Trophoblast cell (in vitro differentiated cells and primary cell): Measurements from ENCODE around the gene TBC1D19.

Source experiments
- DNase-seq, 2 donors: peaks; one replicate each; pipeline ENCODE4 v3.0.0-alpha.2; 2016
- H2AFZ ChIP-seq: 2 replicates; pipeline ENCODE4 v1.6.1; 2013; ENCODE audit warnings: low read length, moderate library complexity, mild to moderate bottlenecking; ENCODE audit not compliant: insufficient read depth, poor library complexity
- H2AK5ac ChIP-seq: 2 replicates; pipeline ENCODE4 v1.6.1; 2013; ENCODE audit warnings: mild to moderate bottlenecking, low read length
- H2BK120ac ChIP-seq: 2 replicates; pipeline ENCODE4 v1.6.1; 2013; ENCODE audit warnings: low read length, mild to moderate bottlenecking, moderate library complexity; ENCODE audit not compliant: insufficient read depth, poor library complexity
- H2BK12ac ChIP-seq: 2 replicates; pipeline ENCODE4 v1.6.1; 2013; ENCODE audit warnings: mild to moderate bottlenecking, low read length, moderate library complexity
- H2BK5ac ChIP-seq: 2 replicates; pipeline ENCODE4 v1.6.1; 2013; ENCODE audit warnings: low read length, low read depth, moderate library complexity, mild to moderate bottlenecking; ENCODE audit not compliant: poor library complexity
- H3K14ac ChIP-seq: 2 replicates; pipeline ENCODE4 v1.6.1; 2013; ENCODE audit warnings: mild to moderate bottlenecking, low read length
- H3K18ac ChIP-seq: 2 replicates; pipeline ENCODE4 v1.6.1; 2013; ENCODE audit warnings: mild to moderate bottlenecking, low read length
- H3K23ac ChIP-seq: 2 replicates; pipeline ENCODE4 v1.6.1; 2013; ENCODE audit warnings: low read length
- H3K27ac ChIP-seq: 2 replicates; pipeline ENCODE4 v1.5.1; 2013; ENCODE audit warnings: low read depth, mild to moderate bottlenecking, inconsistent platforms, low read length, moderate library complexity
- H3K27me3 ChIP-seq: 2 replicates; pipeline ENCODE4 v1.6.1; 2013; ENCODE audit warnings: inconsistent platforms, mild to moderate bottlenecking, low read length, moderate library complexity; ENCODE audit not compliant: insufficient read depth
- H3K36me3 ChIP-seq, 2 experiments: 1 replicate in 1 of 2; 2 replicates in 1 of 2; pipeline ENCODE4 v1.6.1; 2013; ENCODE audit warnings: low read length in 2 of 2, mild to moderate bottlenecking in 2 of 2, moderate library complexity in 1 of 2; ENCODE audit not compliant: insufficient read depth in 2 of 2, control insufficient read depth in 1 of 2
- H3K4ac ChIP-seq: 2 replicates; pipeline ENCODE4 v1.6.1; 2013; ENCODE audit warnings: low read depth, mild to moderate bottlenecking, low read length, moderate library complexity
- H3K4me1 ChIP-seq, 2 experiments: 1 replicate in 1 of 2; 2 replicates in 1 of 2; pipeline ENCODE4 v1.6.1; 2013; ENCODE audit warnings: low read length in 2 of 2, mild to moderate bottlenecking in 2 of 2, moderate library complexity in 1 of 2; ENCODE audit not compliant: insufficient read depth in 2 of 2, control insufficient read depth in 1 of 2
- H3K4me2 ChIP-seq: 2 replicates; pipeline ENCODE4 v1.6.1; 2013; ENCODE audit warnings: inconsistent platforms, mild to moderate bottlenecking, low read length, moderate library complexity
- H3K4me3 ChIP-seq: 2 replicates; pipeline ENCODE4 v1.5.1; 2013; ENCODE audit warnings: mild to moderate bottlenecking, low read depth, low read length, inconsistent platforms
- H3K79me1 ChIP-seq: one replicate; pipeline ENCODE4 v1.6.1; 2013; ENCODE audit warnings: low read length
- H3K79me2 ChIP-seq: 2 replicates; pipeline ENCODE4 v1.6.1; 2013; ENCODE audit warnings: low read length, mild to moderate bottlenecking; ENCODE audit not compliant: control insufficient read depth, insufficient read depth, poor library complexity
- H3K9ac ChIP-seq: 2 replicates; pipeline ENCODE4 v1.6.1; 2013; ENCODE audit warnings: mild to moderate bottlenecking, low read length
- H3K9me3 ChIP-seq: 2 replicates; pipeline ENCODE4 v1.6.1; 2013; ENCODE audit warnings: low read depth, mild to moderate bottlenecking, control low read depth, inconsistent platforms, low read length; ENCODE audit not compliant: insufficient read depth
- H4K12ac ChIP-seq: 2 replicates; pipeline ENCODE4 v1.6.1; 2013; ENCODE audit warnings: low read depth, mild to moderate bottlenecking, low read length, moderate library complexity
- H4K8ac ChIP-seq: 2 replicates; pipeline ENCODE4 v1.6.1; 2013; ENCODE audit warnings: low read depth, mild to moderate bottlenecking, low read length, moderate library complexity
- H4K91ac ChIP-seq: one replicate; pipeline ENCODE4 v1.6.1; 2013; ENCODE audit warnings: low read depth, mild to moderate bottlenecking, low read length, moderate library complexity
- WGBS: extraction: QIAGEN DNeasy Blood & Tissue Kit; methylation state at CpG from one replicate; pipeline ENCODE4 v1.1.7; 2013; ENCODE audit warnings: missing lambda C conversion rate; ENCODE audit not compliant: insufficient read length, insufficient coverage; ENCODE audit errors: extremely low coverage; 5-methylcytosine and 5-hydroxymethylcytosine counted together

TBC1D19 gene

GRCh38 chr4:26700110-26700509 is 116.2 kb downstream of the TBC1D19 start:
- no peak overlapping the region for H2AK5ac ChIP-seq
- H3K4me3 ChIP-seq = no peak overlapping the region
- no peak overlapping the region for H4K91ac ChIP-seq
- H3K18ac ChIP-seq = no peak overlapping the region
- H3K36me3 ChIP-seq = no peaks in the 10 kb centered on the region
- no peak overlapping the region for H4K8ac ChIP-seq
- no peak overlapping the region for H2BK12ac ChIP-seq
- no peak overlapping the region for H3K4ac ChIP-seq
- H3K4me2 ChIP-seq = no peak overlapping the region
- H2BK5ac ChIP-seq = no peak overlapping the region
- no peak overlapping the region for H3K9ac ChIP-seq
- H3K27ac ChIP-seq = no peak overlapping the region
- H3K79me2 ChIP-seq = no peaks in the 10 kb centered on the region
- no peaks in the 10 kb centered on the region for H3K9me3 ChIP-seq
- WGBS = no CpG with 5 or more reads among the region's 1 CpG
- no peaks in the 10 kb centered on the region for H3K27me3 ChIP-seq
- H3K4me1 ChIP-seq = no peaks in the 10 kb centered on the region
- no peak overlapping the region for H2BK120ac ChIP-seq
- no peaks in the 10 kb centered on the region for H3K79me1 ChIP-seq
- no peak overlapping the region for H2AFZ ChIP-seq
- no peak overlapping the region for H4K12ac ChIP-seq
- no peak overlapping the region for H3K23ac ChIP-seq
- no peak overlapping the region for H3K14ac ChIP-seq
- no peak for DNase-seq

- Histone ChIP-seq H2AK5ac (no peak overlapping the region), H3K36me3 (no peaks in the 10 kb centered on the region), H2AFZ (no peak overlapping the region), H2BK120ac (no peak overlapping the region), H4K8ac (no peak overlapping the region), H3K4me1 (no peaks in the 10 kb centered on the region), H3K4ac (no peak overlapping the region), H3K27me3 (no peaks in the 10 kb centered on the region), H3K23ac (no peak overlapping the region), H4K12ac (no peak overlapping the region), H4K91ac (no peak overlapping the region), H3K4me3 (no peak overlapping the region), H3K18ac (no peak overlapping the region), H3K27ac (no peak overlapping the region), H3K14ac (no peak overlapping the region), H3K79me2 (no peaks in the 10 kb centered on the region), H3K9me3 (no peaks in the 10 kb centered on the region), H3K79me1 (no peaks in the 10 kb centered on the region), H3K4me2 (no peak overlapping the region), H3K9ac (no peak overlapping the region), H2BK12ac (no peak overlapping the region), H2BK5ac (no peak overlapping the region)
- no peak for DNase-seq
- WGBS = no CpG with 5 or more reads among the region's 2 CpGs
Measured at GRCh38 chr4:26701095-26701494, 117.2 kb downstream of the TBC1D19 start.

GRCh38 chr4:26701786-26702227 is 117.9 kb downstream of the TBC1D19 start:
- no peak overlapping the region for H4K91ac ChIP-seq

GRCh38 chr4:26707342-26707741 is 123.5 kb downstream of the TBC1D19 start:
- Histone ChIP-seq H4K8ac (no peak overlapping the region), H3K14ac (no peak overlapping the region), H2AFZ (no peak overlapping the region), H3K36me3 (no peaks in the 10 kb centered on the region), H3K18ac (no peak overlapping the region), H3K9me3 (no peaks in the 10 kb centered on the region), H3K79me1 (no peaks in the 10 kb centered on the region), H4K91ac (no peak overlapping the region), H3K4me2 (no peak overlapping the region), H3K23ac (no peak overlapping the region), H3K79me2 (no peaks in the 10 kb centered on the region), H4K12ac (no peak overlapping the region), H2AK5ac (no peak overlapping the region), H2BK120ac (no peak overlapping the region), H3K9ac (no peak overlapping the region), H3K4ac (no peak overlapping the region), H2BK5ac (no peak overlapping the region), H2BK12ac (no peak overlapping the region), H3K27me3 (no peaks in the 10 kb centered on the region), H3K27ac (no peak overlapping the region), H3K4me3 (no peak overlapping the region), H3K4me1 (no peaks in the 10 kb centered on the region)
- no CpG with 5 or more reads among the region's 1 CpG for WGBS
- no peak for DNase-seq

More at GRCh38 chr4:26701786-26702227, 117.9 kb downstream of the TBC1D19 start:
- H2AK5ac ChIP-seq = no peak overlapping the region
- no peak overlapping the region for H3K18ac ChIP-seq
- no peaks in the 10 kb centered on the region for H3K27me3 ChIP-seq
- H3K79me1 ChIP-seq = no peaks in the 10 kb centered on the region
- H4K8ac ChIP-seq = no peak overlapping the region
- no peak overlapping the region for H3K4me3 ChIP-seq
- no peak overlapping the region for H3K4ac ChIP-seq
- H3K14ac ChIP-seq = no peak overlapping the region
- no peak overlapping the region for H2BK120ac ChIP-seq
- no peak overlapping the region for H2AFZ ChIP-seq
- H4K12ac ChIP-seq = no peak overlapping the region
- no peak overlapping the region for H2BK5ac ChIP-seq
- H3K4me2 ChIP-seq = no peak overlapping the region
- H3K4me1 ChIP-seq = no peaks in the 10 kb centered on the region
- no peak overlapping the region for H2BK12ac ChIP-seq
- no peaks in the 10 kb centered on the region for H3K79me2 ChIP-seq
- DNase-seq = no peak
- H3K36me3 ChIP-seq = no peaks in the 10 kb centered on the region
- no peak overlapping the region for H3K23ac ChIP-seq
- no peak overlapping the region for H3K9ac ChIP-seq
- no peak overlapping the region for H3K27ac ChIP-seq
- no peaks in the 10 kb centered on the region for H3K9me3 ChIP-seq
